CD1c-positive myeloid dendritic cell (primary cell): ENCODE measurements around the gene CFAP161.

Experiments used
- DNase-seq: peaks from one replicate; pipeline ENCODE4 v3.0.0-alpha.2; 2016; ENCODE audit errors: extremely low spot score

Gene CFAP161

GRCh38 chr15:81183439-81183775 lies 49.3 kb downstream of the CFAP161 start:
- peak; percentile 42 for DNase-seq

GRCh38 chr15:81184188-81184587 lies 50.1 kb downstream of the CFAP161 start:
- peak; percentile 71 for DNase-seq

DNA sequence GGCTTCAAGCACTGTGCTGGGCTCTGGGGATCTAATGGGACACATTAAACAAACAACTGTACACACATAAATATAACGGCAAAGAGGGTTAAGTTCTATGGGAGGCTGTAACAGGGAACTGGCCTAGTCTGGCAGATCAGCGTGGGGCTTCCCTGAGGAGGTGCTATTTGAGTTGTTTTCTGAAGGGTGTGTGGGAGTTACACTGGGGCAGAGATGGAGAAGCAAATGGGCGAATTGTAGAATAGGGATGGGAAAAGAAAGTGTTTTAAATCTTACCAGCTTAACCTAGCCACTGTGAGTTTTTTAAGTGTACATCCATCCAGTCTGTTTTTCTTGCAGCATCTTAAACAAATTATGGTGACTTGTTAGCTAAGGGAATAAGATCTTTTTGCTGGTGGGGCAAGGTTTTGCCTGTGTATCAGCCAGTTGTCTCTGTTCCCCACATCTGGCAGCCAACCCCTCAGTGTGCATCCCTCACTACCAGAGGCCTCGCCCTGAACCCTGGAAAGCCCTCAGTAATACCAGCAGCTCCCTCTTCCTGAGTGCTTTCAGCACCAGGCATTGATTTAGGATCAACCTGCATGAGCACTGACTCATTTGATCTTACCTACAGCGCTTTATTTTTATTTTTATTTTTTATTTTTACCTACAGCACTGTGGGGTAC lies 51.7 kb downstream of the CFAP161 start:
- DNase-seq = no peak

GRCh38 chr15:81188354-81188753 lies 54.3 kb downstream of the CFAP161 start:
- no peak for DNase-seq

- peak; percentile 44 for DNase-seq
Measured at GRCh38 chr15:81189583-81190283, 55.7 kb downstream of the CFAP161 start.

DNA sequence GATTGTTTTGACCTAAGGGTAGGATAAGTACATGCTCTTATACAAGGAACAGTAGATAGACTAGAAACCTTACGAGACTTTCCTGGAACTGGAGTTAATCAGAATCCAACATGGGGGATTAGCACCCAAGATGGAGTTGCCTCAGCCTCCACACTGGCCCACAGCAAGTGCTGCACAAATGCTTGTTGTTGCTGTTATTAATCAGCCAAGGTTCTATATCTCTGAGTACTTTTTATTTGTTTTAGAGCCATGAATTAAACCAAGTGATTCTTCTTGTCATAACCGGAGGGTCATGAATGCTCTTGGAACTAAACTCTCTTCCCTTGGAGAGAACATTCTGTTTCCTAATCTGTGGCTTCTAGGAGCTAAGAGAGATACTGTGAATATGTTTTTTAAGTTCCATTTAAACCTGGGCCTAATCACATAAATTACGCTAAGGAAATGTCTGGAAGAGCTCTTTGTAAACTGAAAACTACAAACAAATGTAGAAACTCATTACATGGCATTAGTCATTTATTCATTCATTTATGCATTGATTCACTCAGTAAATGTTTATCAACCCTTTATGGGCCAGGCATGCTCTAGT lies 56.9 kb downstream of the CFAP161 start:
- DNase-seq = no peak

GRCh38 chr15:81191701-81192100 lies 57.6 kb downstream of the CFAP161 start:
- DNase-seq = no peak

- no peak for DNase-seq
Measured at GRCh38 chr15:81194723-81195122, 60.7 kb downstream of the CFAP161 start.

DNA sequence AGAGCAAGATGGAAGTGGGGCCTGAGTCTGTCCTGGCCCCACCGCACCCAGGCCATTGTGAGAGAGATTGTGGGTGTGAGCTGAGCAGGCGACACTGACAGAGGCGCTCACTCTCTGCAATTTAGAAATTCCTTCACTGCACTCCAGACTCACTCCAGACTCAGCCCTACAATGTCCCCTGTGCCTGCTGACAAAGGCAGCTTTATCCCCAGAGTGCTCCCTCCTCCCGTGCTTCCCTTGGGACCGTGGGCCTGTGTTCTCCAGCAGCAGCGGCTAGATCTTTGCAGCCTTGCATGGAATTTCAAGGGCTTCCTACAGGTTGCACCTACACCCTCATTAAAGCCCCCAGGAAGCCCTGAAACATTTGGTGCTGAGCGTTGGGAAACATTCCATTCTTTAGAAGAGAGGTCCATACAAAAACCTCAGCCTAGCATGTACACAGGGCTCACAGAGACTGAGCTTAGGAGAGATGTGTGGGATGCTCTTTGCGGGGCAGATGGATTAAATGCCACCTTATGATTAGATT lies 61.3 kb downstream of the CFAP161 start:
- DNase-seq = no peak

GRCh38 chr15:81196576-81197254 lies 62.6 kb downstream of the CFAP161 start, which contains the start of gene IL16:
Gene IL16 (plus strand): TSS chr15:81196879. CDS start chr15:81225400, 28,521 bp downstream.
- DNase-seq = no peak

- no peak for DNase-seq
Measured at GRCh38 chr15:81197255-81197630, 63.2 kb downstream of the CFAP161 start.

GRCh38 chr15:81197688-81198281 lies 63.7 kb downstream of the CFAP161 start:
- DNase-seq = no peak
